ENCODE data around the gene ARID5B.

ARID5B gene

GRCh38 chr10:61989995-61990760, 88.7 kb downstream of the ARID5B start:
- DNase-seq (ENCODE audit: low read depth, low spot score): no peak

- DNase-seq (ENCODE audit: low read depth, low spot score): no peak
Measured at GRCh38 chr10:61990761-61991135, 89.2 kb downstream of the ARID5B start.

GRCh38 chr10:61991166-61991565, 89.7 kb downstream of the ARID5B start:
- DNase-seq (ENCODE audit: low read depth, low spot score): no peak

GRCh38 chr10:61992059-61992460, 90.6 kb downstream of the ARID5B start:
- no peak for DNase-seq (ENCODE audit: low read depth, low spot score)

GRCh38 chr10:61992671-61993668, 91.5 kb downstream of the ARID5B start:
- peak; percentile 58 for DNase-seq (ENCODE audit: low read depth, low spot score)

- DNase-seq (ENCODE audit: low read depth, low spot score): no peak
Measured at GRCh38 chr10:61993711-61994401, 92.4 kb downstream of the ARID5B start.

- DNase-seq (ENCODE audit: low read depth, low spot score): no peak
Measured at GRCh38 chr10:61994405-61995219, 93.1 kb downstream of the ARID5B start.

- DNase-seq (ENCODE audit: low read depth, low spot score): no peak
Measured at GRCh38 chr10:61995220-61995503, 93.7 kb downstream of the ARID5B start.

GRCh38 chr10:61998937-61999336, 97.4 kb downstream of the ARID5B start:
- DNase-seq (ENCODE audit: low read depth, low spot score): no peak

- DNase-seq (ENCODE audit: low read depth, low spot score): no peak
Measured at GRCh38 chr10:62000037-62000603, 98.6 kb downstream of the ARID5B start.

- no peak for DNase-seq (ENCODE audit: low read depth, low spot score)
Measured at GRCh38 chr10:62000726-62001125, 99.2 kb downstream of the ARID5B start.

GRCh38 chr10:62001898-62002297, 100.4 kb downstream of the ARID5B start:
- no peak for DNase-seq (ENCODE audit: low read depth, low spot score)

- no peak for DNase-seq (ENCODE audit: low read depth, low spot score)
Measured at GRCh38 chr10:62002753-62003152, 101.3 kb downstream of the ARID5B start.

GRCh38 chr10:62004042-62004441, 102.5 kb downstream of the ARID5B start:
- no peak for DNase-seq (ENCODE audit: low read depth, low spot score)

GRCh38 chr10:62005281-62005680, 103.8 kb downstream of the ARID5B start:
- DNase-seq (ENCODE audit: low read depth, low spot score): no peak

- DNase-seq (ENCODE audit: low read depth, low spot score): no peak
Measured at GRCh38 chr10:62005687-62006086, 104.2 kb downstream of the ARID5B start.

- DNase-seq (ENCODE audit: low read depth, low spot score): no peak
Measured at GRCh38 chr10:62007145-62007544, 105.6 kb downstream of the ARID5B start.

- no peak for DNase-seq (ENCODE audit: low read depth, low spot score)
Measured at GRCh38 chr10:62008196-62008595, 106.7 kb downstream of the ARID5B start.

- DNase-seq (ENCODE audit: low read depth, low spot score): no peak
Measured at GRCh38 chr10:62008946-62009345, 107.4 kb downstream of the ARID5B start.

- no peak for DNase-seq (ENCODE audit: low read depth, low spot score)
Measured at GRCh38 chr10:62010366-62010765, 108.9 kb downstream of the ARID5B start.

- DNase-seq (ENCODE audit: low read depth, low spot score): no peak
Measured at GRCh38 chr10:62011558-62011957, 110.1 kb downstream of the ARID5B start.

All from activated CD4-positive, CD25-positive, alpha-beta regulatory T cell treated with anti-CD3 and anti-CD28 coated beads, Interleukin-2, amount 50 U/mL, for 16 hours (primary cell).